ENCODE measurements around the gene UCHL3. TPM values are rescaled to one million over a fixed set of nuclear protein-coding genes. Genes with fewer than 3 reads are reported as not detected.

Gene UCHL3
- total and polyA plus RNA-seq, 8 donors, result 13.1 to 21.0 (median 19.2) TPM

DNA sequence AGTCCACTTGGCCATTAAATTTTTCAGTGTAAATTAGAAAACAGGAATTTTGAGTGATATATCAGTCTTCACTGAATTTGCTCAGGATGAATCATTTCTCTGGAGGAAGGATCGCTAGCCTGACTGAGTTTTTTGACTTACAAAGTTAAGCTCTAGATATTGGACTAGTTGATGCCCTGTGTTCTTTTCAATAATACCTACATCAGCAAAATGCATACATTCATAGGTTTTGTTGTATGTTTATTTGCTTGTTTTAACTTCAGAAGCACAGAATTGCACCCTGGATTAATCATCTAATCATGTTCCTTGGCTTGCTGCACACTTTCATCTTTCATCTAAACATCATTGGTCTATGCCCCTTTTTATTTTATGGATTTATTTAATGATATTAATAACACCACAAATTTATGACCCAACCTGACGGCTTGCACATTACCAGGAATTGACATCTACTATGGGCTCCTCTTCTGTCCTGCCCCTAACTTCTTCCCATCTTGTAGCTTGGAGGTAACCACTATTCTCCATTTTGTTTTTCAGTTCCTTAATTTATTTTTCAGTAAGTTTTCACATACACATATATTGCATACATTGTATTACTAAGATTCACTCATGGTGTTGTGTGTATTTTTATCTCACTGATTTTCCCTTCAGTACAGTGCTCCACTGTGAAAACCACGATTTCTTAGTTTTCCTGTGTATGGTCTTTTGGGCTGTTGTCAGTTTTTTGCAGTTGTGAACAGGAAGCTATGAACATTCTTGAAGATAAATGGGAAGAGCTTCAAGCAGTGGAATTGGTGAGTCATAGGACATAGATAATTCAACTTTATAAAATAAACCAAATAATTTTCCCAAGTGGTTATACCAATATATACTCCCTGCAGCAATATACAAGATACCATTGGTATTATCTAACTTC is 35.3 kb upstream of the UCHL3 start:
- no peak for TF ChIP-seq CTCF (IDR thresholded peaks at IDR 0.05)
- Histone ChIP-seq H3K9me3 (no peaks in the 10 kb centered on the region), H3K4me3 (no peak overlapping the region), H3K27me3 (no peaks in the 10 kb centered on the region), H3K4me1 (no peaks in the 10 kb centered on the region), H3K27ac (no peak overlapping the region), H3K36me3 (no peaks in the 10 kb centered on the region)
- FAIRE-seq, result no peak
- WGBS, 2 donors, result 84 to 88% methylated on average over 3 of the region's 3 CpGs
- no peak for ATAC-seq
- DNase-seq, result no peak
- intact Hi-C loops (cut with DNase I), result no loop called here

DNA sequence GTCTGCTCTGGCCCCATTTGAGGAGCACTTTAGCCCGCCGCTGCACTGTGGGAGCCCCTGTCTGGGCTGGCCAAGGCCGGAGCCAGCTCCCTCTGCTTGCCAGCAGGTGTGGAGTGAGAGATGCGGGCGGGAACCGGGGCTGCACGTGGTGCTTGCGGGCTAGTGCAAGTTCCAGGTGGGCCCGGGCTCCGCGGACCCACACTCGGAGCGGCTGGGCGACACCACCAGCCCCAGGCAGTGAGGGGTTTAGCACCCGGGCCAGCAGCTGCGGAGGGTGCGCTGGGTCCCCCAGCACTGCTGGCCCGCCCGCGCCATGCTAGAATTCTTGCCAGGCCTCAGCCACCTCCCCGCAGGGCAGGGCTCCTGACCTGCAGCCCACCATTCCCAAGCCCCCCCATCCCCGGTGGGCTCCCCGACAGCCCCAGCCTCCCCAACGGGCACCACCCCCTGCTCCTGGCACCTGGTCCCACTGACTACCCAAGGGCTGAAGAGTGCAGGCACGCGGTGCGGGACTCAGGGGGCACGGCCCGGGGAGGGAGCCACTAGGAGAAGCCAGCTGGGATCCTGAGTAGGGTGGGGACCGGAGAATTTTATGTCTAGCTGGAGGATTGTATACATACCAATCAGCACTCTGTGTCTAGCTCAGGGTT is 31.0 kb upstream of the UCHL3 start:
- Histone ChIP-seq H3K4me3 (no peak overlapping the region), H3K4me1 (no peaks in the 10 kb centered on the region), H3K27ac (no peak overlapping the region), H3K9me3 (no peaks in the 10 kb centered on the region), H3K27me3 (no peaks in the 10 kb centered on the region), H3K36me3 (no peaks in the 10 kb centered on the region)
- no peak for TF ChIP-seq CTCF (IDR thresholded peaks at IDR 0.05)
- 94% methylated on average over 29 to 30 of the region's 30 CpGs for WGBS, 2 donors
- ATAC-seq (no peak), FAIRE-seq (no peak), DNase-seq (peak in 2 of 6 donors; percentile 19 to 65)
- intact Hi-C loops (cut with DNase I), result no loop called here

DNA sequence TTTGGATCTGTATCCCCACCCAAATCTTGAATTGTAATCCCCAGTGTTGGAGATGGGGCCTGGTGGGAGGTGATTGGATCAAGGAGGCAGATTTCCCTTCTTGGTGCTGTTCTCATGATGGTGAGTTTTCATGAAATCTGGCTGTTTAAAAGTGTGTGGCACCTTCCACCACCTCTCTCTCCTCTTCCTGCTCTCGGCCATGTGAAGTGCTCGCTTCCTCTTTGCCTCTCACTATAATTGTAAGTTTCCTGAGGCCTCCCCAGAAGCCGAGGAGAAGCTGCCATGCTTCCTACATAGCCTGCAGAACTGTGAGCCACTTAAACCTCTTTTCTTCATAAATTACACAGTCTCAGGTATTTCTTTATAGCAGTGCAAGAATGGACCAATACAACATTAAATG is 27.6 kb upstream of the UCHL3 start:
- Histone ChIP-seq H3K4me3 (no peak overlapping the region), H3K27ac (no peak overlapping the region), H3K36me3 (peaks cover 0 to 10% (median 0%) of the 10 kb centered on the region in 3 donors), H3K4me1 (no peaks in the 10 kb centered on the region), H3K27me3 (no peaks in the 10 kb centered on the region), H3K9me3 (no peaks in the 10 kb centered on the region)
- FAIRE-seq (no peak), DNase-seq (no peak), ATAC-seq (no peak)
- 91% methylated on average over 3 of the region's 3 CpGs for WGBS, 2 donors
- no peak for TF ChIP-seq CTCF (IDR thresholded peaks at IDR 0.05)
- intact Hi-C loops (cut with DNase I), result no loop called here

DNA sequence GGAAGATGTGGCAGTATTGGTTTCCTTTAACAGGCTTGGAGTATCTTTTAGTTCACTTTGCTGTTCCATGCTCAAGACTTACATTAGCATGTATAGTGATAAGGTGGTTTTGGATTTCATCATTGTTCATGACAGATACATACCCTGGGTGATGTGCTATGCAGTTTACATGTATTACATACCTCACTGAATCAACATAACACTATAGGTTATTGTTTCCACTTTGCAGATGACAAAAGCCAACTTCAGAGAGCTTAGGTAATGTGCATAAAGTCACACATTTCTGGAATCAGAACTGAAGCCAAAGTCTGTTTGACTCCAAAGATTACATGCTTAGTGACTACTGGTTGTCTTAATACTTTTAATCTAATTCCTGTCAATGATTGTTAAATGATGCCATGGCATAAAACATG is 19.0 kb upstream of the UCHL3 start:
- no peak for DNase-seq
- Histone ChIP-seq H3K9me3 (no peaks in the 10 kb centered on the region), H3K4me3 (no peak overlapping the region), H3K4me1 (peaks cover 3 to 10% (median 6%) of the 10 kb centered on the region in 3 donors), H3K27ac (no peak overlapping the region), H3K36me3 (peaks cover 0 to 14% (median 0%) of the 10 kb centered on the region in 3 donors), H3K27me3 (no peaks in the 10 kb centered on the region)
- FAIRE-seq, result no peak
- TF ChIP-seq CTCF (IDR thresholded peaks at IDR 0.05), result no peak
- intact Hi-C loops (cut with DNase I), result no loop called here
- ATAC-seq, result peak in 3 of 4 donors; percentile 33 to 73 (median 44)
